H1 (cell line): ENCODE results near the gene LLGL2. TPM values are rescaled to one million over a fixed set of nuclear protein-coding genes. Genes with fewer than 3 reads are reported as not detected.

ENCODE experiments used
- CBX5 ChIP-seq: fragments of 300-800, 300-1000 bp; sonication (generic); IDR thresholded peaks from 2 replicates; pipeline ENCODE4 v1.7.1; 2016; ENCODE audit warnings: antibody characterized with exemption, low read length, low read depth
- CHD1 ChIP-seq: IDR thresholded peaks from 2 replicates; pipeline ENCODE4 v1.6.1; 2012; ENCODE audit warnings: low read depth, low read length, improper control_type of control experiment
- CHD7 ChIP-seq: fragments of 300-600 bp; sonication (generic); IDR thresholded peaks from 2 replicates; pipeline ENCODE4 v1.7.1; 2012; ENCODE audit warnings: low read length, moderate library complexity, mild to moderate bottlenecking, inconsistent platforms; ENCODE audit not compliant: insufficient replicate concordance
- CREB1 ChIP-seq: IDR thresholded peaks from 2 replicates; pipeline ENCODE4 v1.6.1; 2012; ENCODE audit warnings: inconsistent platforms
- EGR1 ChIP-seq: IDR thresholded peaks from 2 replicates; pipeline ENCODE4 v1.6.1; 2011; ENCODE audit warnings: low read depth, low read length, borderline replicate concordance
- HDAC2 ChIP-seq, 2 experiments: fragments of 300-600 bp in 1 of 2; sonication (generic) in 1 of 2; IDR thresholded peaks; 2 replicates each; pipeline ENCODE4 v1.6.1; 2011 to 2012; ENCODE audit warnings: low read depth in 2 of 2, low read length in 2 of 2, mild to moderate bottlenecking in 2 of 2, moderate library complexity in 2 of 2, borderline replicate concordance in 1 of 2, inconsistent platforms in 1 of 2
- NRF1 ChIP-seq: IDR thresholded peaks from 2 replicates; pipeline ENCODE4 v1.6.1; 2011; ENCODE audit warnings: mild to moderate bottlenecking, low read depth, low read length, improper control_type of control experiment
- POLR2A ChIP-seq, 2 experiments: IDR thresholded peaks; 1 replicate in 1 of 2; 2 replicates in 1 of 2; pipeline ENCODE4 v1.6.1; 2011; ENCODE audit warnings: low read depth in 2 of 2, low read length in 2 of 2, mild to moderate bottlenecking in 2 of 2; ENCODE audit errors: control extremely low read depth in 1 of 2
- RFX5 ChIP-seq: IDR thresholded peaks from 2 replicates; pipeline ENCODE4 v1.6.1; 2011; ENCODE audit warnings: low read depth, low read length, improper control_type of control experiment, borderline replicate concordance
- SAP30 ChIP-seq: fragments of 300-600 bp; sonication (generic); IDR thresholded peaks from 2 replicates; pipeline ENCODE4 v1.7.1; 2012; ENCODE audit warnings: low read length, moderate library complexity, mild to moderate bottlenecking, inconsistent platforms; ENCODE audit not compliant: insufficient read depth, insufficient replicate concordance
- polyA plus RNA-seq, 7 experiments: library from polyadenylated mRNA; depleted of rRNA in 3 of 7; stranded (reverse) in 5 of 7; unstranded in 2 of 7; fragments of >200 nt in 5 of 7; fragments of 200-250 nt in 2 of 7; gene quantifications; 1 replicate in 5 of 7; 2 replicates in 1 of 7; 4 replicates in 1 of 7; pipeline versions ENCODE4 v1.2.1 to v1.2.3, GENCODE V29; 2011 to 2013; ENCODE audit warnings: missing spikeins in 2 of 7, mixed read lengths in 2 of 7
- total RNA-seq: library from RNA; stranded (reverse); fragmentation: NEBNext Ultra II Directional; extraction: Animal tissue kit (Norgen Biotek cat#: 25700); gene quantifications from 2 replicates; pipeline ENCODE4 v1.2.1, GENCODE V29; 2021

Gene LLGL2
- total and polyA plus RNA-seq, 2 of the 8 experiments (the other 6 are each of a cell fraction or from before 2014, with no cell fraction given) = 64.5 to 77.1 TPM

GRCh38 chr17:75525806-75526554, 483 bp downstream of the LLGL2 start (continued):
- TF ChIP-seq POLR2A (IDR thresholded peaks at IDR 0.05; ENCODE audit: control extremely low read depth in 1 of 2, low read depth in 2 of 2, low read length in 2 of 2) (no peak), RFX5 (no peak), CHD7 (no peak), HDAC2 (IDR thresholded peaks at IDR 0.05; ENCODE audit: borderline replicate concordance in 1 of 2, low read depth in 2 of 2, low read length in 2 of 2) (peak in 1 of 2 experiments; percentile 80; a peak in 1 of 4 replicates), CBX5 (no peak), NRF1 (no peak), SAP30 (no peak), CREB1 (no peak), CHD1 (no peak), EGR1 (no peak)
